OCI-LY3 (cell line): Measurements from ENCODE around the gene CTNNB1.
"Not testable (repeated sequence)": the region's sequence is repeated elsewhere in the genome, so short reads cannot be mapped to it uniquely, and the experiment has no call there.

Experiments used
- EZH2phosphoT487 ChIP-seq: fragments of 200-600 bp; shearing (Covaris generic); IDR thresholded peaks from 2 replicates; pipeline ENCODE4 v1.6.1; 2018; ENCODE audit warnings: antibody characterized with exemption, mixed run types, low read depth
- TF ChIP-seq, protein P1 (sequence below): fragments of 200-600, 300-600 bp; sonication (generic); IDR thresholded peaks from 2 replicates; pipeline ENCODE4 v1.5.1; 2014; ENCODE audit warnings: antibody characterized with exemption, low read length, low read depth

DNA sequence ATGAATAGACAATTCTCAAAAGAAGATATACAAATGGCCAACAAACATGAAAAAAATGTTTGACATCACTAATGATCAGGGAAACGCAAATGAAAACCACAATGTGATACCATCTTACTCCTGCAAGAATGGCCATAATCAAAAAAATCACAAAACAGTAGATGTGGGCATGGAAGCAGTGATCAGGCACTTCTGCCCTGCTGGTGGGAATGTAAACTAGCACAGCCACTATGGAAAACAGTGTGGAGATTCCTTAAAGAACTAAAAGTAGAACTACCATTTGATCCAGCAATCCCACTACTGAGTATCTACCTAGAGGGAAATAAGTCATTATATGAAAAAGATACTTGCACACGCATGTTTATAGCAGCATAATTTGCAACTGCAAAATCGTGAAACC lies 85.6 kb downstream of the CTNNB1 start:
- not testable (repeated sequence) for TF ChIP-seq EZH2phosphoT487
- TF ChIP-seq, protein P1, sequence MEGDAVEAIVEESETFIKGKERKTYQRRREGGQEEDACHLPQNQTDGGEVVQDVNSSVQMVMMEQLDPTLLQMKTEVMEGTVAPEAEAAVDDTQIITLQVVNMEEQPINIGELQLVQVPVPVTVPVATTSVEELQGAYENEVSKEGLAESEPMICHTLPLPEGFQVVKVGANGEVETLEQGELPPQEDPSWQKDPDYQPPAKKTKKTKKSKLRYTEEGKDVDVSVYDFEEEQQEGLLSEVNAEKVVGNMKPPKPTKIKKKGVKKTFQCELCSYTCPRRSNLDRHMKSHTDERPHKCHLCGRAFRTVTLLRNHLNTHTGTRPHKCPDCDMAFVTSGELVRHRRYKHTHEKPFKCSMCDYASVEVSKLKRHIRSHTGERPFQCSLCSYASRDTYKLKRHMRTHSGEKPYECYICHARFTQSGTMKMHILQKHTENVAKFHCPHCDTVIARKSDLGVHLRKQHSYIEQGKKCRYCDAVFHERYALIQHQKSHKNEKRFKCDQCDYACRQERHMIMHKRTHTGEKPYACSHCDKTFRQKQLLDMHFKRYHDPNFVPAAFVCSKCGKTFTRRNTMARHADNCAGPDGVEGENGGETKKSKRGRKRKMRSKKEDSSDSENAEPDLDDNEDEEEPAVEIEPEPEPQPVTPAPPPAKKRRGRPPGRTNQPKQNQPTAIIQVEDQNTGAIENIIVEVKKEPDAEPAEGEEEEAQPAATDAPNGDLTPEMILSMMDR = not testable (repeated sequence)
